ENCODE results near the gene C1orf56. TPM values are rescaled to one million over a fixed set of nuclear protein-coding genes. Genes with fewer than 3 reads are reported as not detected.

C1orf56 gene
- total RNA-seq, 4 donors from 2014 or later, result 3.7 to 9.8 (median 7.0) TPM

DNA sequence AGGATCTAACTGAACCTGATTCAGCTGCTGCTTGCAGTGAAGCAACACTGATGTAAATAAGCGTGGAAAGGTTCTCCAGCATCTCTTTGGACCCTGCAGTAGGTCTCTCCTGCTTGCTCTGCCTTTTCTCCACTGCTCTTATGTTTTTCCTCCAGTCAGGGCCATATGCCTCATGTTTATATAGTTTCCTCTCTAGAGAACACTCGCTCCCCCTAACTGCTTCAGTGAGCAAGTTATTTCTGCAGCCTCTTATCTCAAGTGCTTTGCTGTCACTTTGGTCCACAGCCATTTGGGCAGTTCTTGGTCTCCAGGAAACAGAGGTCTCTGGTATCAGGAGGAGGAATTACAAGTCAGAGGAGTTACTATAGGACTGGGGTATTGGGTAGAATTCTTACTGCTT lies 34.0 kb upstream of the C1orf56 start:
- H3K4me1 ChIP-seq, result peaks cover 0 to 39% (median 0%) of the 10 kb centered on the region in 3 donors
- no peak overlapping the region for H3K27ac ChIP-seq
- H3K4me3 ChIP-seq, result no peak overlapping the region
- H3K36me3 ChIP-seq, result peaks cover 0 to 28% of the 10 kb centered on the region in 2 donors
- no peak for ATAC-seq
- H3K27me3 ChIP-seq, result no peaks in the 10 kb centered on the region
- TF ChIP-seq EP300 (IDR thresholded peaks at IDR 0.05) (no peak), POLR2A (IDR thresholded peaks at IDR 0.05) (no peak), POLR2AphosphoS5 (IDR thresholded peaks at IDR 0.05) (no peak)
- TF ChIP-seq, protein P1, sequence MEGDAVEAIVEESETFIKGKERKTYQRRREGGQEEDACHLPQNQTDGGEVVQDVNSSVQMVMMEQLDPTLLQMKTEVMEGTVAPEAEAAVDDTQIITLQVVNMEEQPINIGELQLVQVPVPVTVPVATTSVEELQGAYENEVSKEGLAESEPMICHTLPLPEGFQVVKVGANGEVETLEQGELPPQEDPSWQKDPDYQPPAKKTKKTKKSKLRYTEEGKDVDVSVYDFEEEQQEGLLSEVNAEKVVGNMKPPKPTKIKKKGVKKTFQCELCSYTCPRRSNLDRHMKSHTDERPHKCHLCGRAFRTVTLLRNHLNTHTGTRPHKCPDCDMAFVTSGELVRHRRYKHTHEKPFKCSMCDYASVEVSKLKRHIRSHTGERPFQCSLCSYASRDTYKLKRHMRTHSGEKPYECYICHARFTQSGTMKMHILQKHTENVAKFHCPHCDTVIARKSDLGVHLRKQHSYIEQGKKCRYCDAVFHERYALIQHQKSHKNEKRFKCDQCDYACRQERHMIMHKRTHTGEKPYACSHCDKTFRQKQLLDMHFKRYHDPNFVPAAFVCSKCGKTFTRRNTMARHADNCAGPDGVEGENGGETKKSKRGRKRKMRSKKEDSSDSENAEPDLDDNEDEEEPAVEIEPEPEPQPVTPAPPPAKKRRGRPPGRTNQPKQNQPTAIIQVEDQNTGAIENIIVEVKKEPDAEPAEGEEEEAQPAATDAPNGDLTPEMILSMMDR (IDR thresholded peaks at IDR 0.05), result no peak
- WGBS, 2 donors (ENCODE audit: low coverage in 1 of 2), result 51 to 80% methylated on average over 1 to 2 of the region's 2 CpGs
- H3K9me3 ChIP-seq, result no peaks in the 10 kb centered on the region

DNA sequence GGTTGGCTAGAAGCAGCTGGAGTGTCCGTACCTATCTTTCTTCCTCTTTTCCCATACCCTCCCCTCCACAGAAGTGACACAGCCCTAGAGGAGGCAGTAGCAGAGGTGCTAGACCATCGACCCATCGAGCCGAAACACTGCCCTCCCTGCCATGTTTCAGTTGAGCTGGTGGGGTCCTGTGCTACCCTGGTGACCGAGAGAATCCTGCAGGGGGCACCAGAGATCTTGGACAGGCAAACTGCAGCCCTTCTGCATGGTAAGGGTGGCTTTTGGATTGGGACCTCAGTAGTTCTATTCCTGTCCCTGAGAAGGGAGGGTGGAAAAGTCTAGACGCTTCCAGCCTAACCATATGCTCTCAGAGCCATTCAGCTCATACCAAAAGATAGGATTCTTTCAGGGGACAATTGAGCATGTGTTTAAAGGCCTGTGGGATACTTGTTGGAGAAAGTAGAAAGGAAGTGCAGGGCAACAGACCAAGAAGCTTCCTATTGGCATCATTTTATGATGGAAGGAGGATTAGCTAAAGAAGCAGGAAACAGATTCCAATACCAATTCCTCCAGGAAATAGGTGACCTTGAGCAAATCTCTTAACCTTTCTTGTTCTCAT lies 22.9 kb upstream of the C1orf56 start:
- peak overlapping the region in 3 of 4 donors; percentile 9 to 45 (median 36) for H3K27ac ChIP-seq
- ATAC-seq, result peak; percentile 94

DNA sequence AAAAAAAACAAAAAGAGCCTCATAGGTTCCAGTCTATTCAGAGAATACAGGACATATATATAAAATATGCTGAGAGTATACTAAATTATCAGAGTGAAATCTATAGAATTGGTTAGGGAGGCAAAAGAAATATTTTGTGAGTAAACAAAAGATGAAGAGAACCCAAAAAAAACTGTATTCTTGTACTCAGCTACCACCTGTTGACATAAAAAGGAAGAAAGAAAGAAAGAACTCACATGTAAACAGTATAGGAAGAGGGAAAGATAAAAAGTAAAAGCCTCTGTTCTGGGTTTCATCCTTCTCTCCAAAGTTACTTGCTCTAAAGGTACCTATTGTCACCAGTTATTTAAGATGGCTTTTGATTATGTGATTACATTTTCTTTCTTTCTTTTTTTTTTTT lies 21.1 kb upstream of the C1orf56 start:
- Histone ChIP-seq H3K27ac (no peak overlapping the region), H3K4me1 (peaks cover 0 to 12% (median 0%) of the 10 kb centered on the region in 3 donors), H3K36me3 (peaks cover 0 to 76% of the 10 kb centered on the region in 2 donors), H3K4me3 (no peak overlapping the region), H3K27me3 (no peaks in the 10 kb centered on the region), H3K9me3 (no peaks in the 10 kb centered on the region)
- TF ChIP-seq POLR2AphosphoS5 (IDR thresholded peaks at IDR 0.05) (no peak), POLR2A (IDR thresholded peaks at IDR 0.05) (no peak), EP300 (IDR thresholded peaks at IDR 0.05) (no peak)
- TF ChIP-seq, protein P1 (IDR thresholded peaks at IDR 0.05), result no peak
- ATAC-seq, result no peak

More for the DNA sequence above, 22.9 kb upstream of the C1orf56 start:
- Histone ChIP-seq H3K4me3 (no peak overlapping the region), H3K4me1 (peaks cover 0 to 12% (median 0%) of the 10 kb centered on the region in 3 donors), H3K36me3 (peaks cover 0 to 73% of the 10 kb centered on the region in 2 donors), H3K9me3 (no peaks in the 10 kb centered on the region), H3K27me3 (no peaks in the 10 kb centered on the region)
- TF ChIP-seq EP300 (IDR thresholded peaks at IDR 0.05) (no peak), POLR2AphosphoS5 (IDR thresholded peaks at IDR 0.05) (no peak), POLR2A (IDR thresholded peaks at IDR 0.05) (no peak)
- TF ChIP-seq, protein P1 (IDR thresholded peaks at IDR 0.05), result peak in 3 of 4 experiments; percentile 76 to 85 (median 78)
- 0 to 44% methylated on average over 1 of the region's 6 CpGs for WGBS, 2 donors (ENCODE audit: low coverage in 1 of 2)

GRCh38 chr1:151032164-151032563 lies 15.4 kb upstream of the C1orf56 start:
- Histone ChIP-seq H3K36me3 (peaks cover 0 to 85% of the 10 kb centered on the region in 2 donors), H3K27ac (no peak overlapping the region), H3K27me3 (no peaks in the 10 kb centered on the region), H3K4me1 (no peaks in the 10 kb centered on the region), H3K9me3 (no peaks in the 10 kb centered on the region), H3K4me3 (no peak overlapping the region)
- WGBS, 2 donors (ENCODE audit: low coverage in 1 of 2), result 90 to 99% methylated on average over 4 to 8 of the region's 8 CpGs
- TF ChIP-seq POLR2A (IDR thresholded peaks at IDR 0.05), result no peak
- TF ChIP-seq, protein P1 (IDR thresholded peaks at IDR 0.05), result no peak
- no peak for TF ChIP-seq POLR2AphosphoS5 (IDR thresholded peaks at IDR 0.05)
- TF ChIP-seq EP300 (IDR thresholded peaks at IDR 0.05), result no peak
- ATAC-seq, result no peak

DNA sequence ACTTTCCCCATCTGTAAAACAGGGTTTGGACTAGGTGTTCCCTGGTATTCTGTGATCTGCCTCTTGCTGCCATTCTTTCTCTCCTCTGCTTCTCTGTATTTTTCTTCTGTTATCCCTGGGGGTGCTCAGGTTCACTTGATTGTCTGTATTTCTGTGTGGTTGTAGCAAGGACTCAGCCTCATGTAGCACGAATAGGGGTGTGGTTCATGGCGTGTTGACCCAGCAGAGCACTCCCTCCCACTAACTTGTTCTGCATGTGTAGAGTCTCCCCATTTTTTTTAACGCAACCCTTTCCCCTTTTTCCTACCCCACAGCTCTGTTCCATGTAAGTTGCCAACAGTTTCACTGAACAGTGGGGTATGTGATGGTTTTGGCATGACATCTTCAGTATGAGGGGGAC lies 12.4 kb upstream of the C1orf56 start:
- no peak for ATAC-seq
- H3K4me1 ChIP-seq, result no peaks in the 10 kb centered on the region
- no peak overlapping the region for H3K27ac ChIP-seq
- 56 to 100% methylated on average over 1 to 3 of the region's 3 CpGs for WGBS, 2 donors (ENCODE audit: low coverage in 1 of 2)
- no peaks in the 10 kb centered on the region for H3K9me3 ChIP-seq
- no peak overlapping the region for H3K4me3 ChIP-seq
- no peaks in the 10 kb centered on the region for H3K27me3 ChIP-seq
- TF ChIP-seq, protein P1 (IDR thresholded peaks at IDR 0.05), result no peak
- TF ChIP-seq POLR2A (IDR thresholded peaks at IDR 0.05) (no peak), POLR2AphosphoS5 (IDR thresholded peaks at IDR 0.05) (no peak), EP300 (IDR thresholded peaks at IDR 0.05) (no peak)
- H3K36me3 ChIP-seq, result peaks cover 0 to 55% of the 10 kb centered on the region in 2 donors
